T-cell (primary cell): Measurements from ENCODE around the gene ACOX2. TPM values are rescaled to one million over a fixed set of nuclear protein-coding genes. Genes with fewer than 3 reads are reported as not detected.

Experiments
- ATAC-seq, 4 experiments: fragments of 200-7000 bp in 3 of 4; fragments of 150-1000 bp in 1 of 4; cut with Tn5 transposase; replicated peaks in 1 of 4; 1 replicate in 3 of 4; 2 replicates in 1 of 4; pipeline ENCODE4 v1.10.0; 2021; ENCODE audit warnings: moderate library complexity in 3 of 4, mild to moderate bottlenecking in 2 of 4, moderate number of reproducible peaks in 1 of 4
- CTCF ChIA-PET, 2 donors: fragments of 300-600 bp; sonication (Branson Sonifier 250); formaldehyde crosslinking; loops; one replicate each; lab custom pipeline; 2022; ENCODE audit warnings: antibody characterized with exemption in 2 of 2; lab: Charles Lee
- POLR2A ChIA-PET, 2 donors: fragments of 300-600 bp; sonication (Branson Sonifier 250); formaldehyde crosslinking; loops; one replicate each; lab custom pipeline; 2022; ENCODE audit warnings: antibody characterized with exemption in 2 of 2; lab: Charles Lee
- DNase-seq, 35 experiments: peaks; one replicate each; pipeline versions ENCODE4 v3.0.0 to v3.0.0-alpha.2; 2013 to 2023
- H3K27ac ChIP-seq: one replicate; pipeline ENCODE4 v1.5.1; 2013; ENCODE audit warnings: low read length
- H3K27me3 ChIP-seq, 2 experiments: replicated peaks in 1 of 2; 1 replicate in 1 of 2; 2 replicates in 1 of 2; pipeline versions ENCODE4 v1.6.1 to v1.7.0; 2013; ENCODE audit warnings: low read length in 1 of 2, mixed read lengths in 1 of 2; ENCODE audit not compliant: control insufficient read depth in 2 of 2, insufficient read depth in 2 of 2; ENCODE audit errors: extremely low read depth in 1 of 2
- H3K36me3 ChIP-seq, 2 donors: 1 replicate in 1 of 2; 2 replicates in 1 of 2; pipeline versions ENCODE4 v1.6.1 to v1.7.0; 2013; ENCODE audit warnings: low read length in 1 of 2; ENCODE audit not compliant: control insufficient read depth in 2 of 2, insufficient read depth in 1 of 2; ENCODE audit errors: extremely low read depth in 1 of 2
- H3K4me1 ChIP-seq, 2 experiments: 1 replicate in 1 of 2; 2 replicates in 1 of 2; pipeline versions ENCODE4 v1.6.1 to v1.7.0; 2013; ENCODE audit warnings: low read length in 2 of 2, mixed read lengths in 1 of 2; ENCODE audit not compliant: insufficient read depth in 2 of 2, control insufficient read depth in 1 of 2; ENCODE audit errors: extremely low read depth in 1 of 2
- H3K4me3 ChIP-seq, 2 donors: 1 replicate in 1 of 2; 2 replicates in 1 of 2; pipeline versions ENCODE4 v1.5.1 to v1.7.0; 2013; ENCODE audit warnings: mild to moderate bottlenecking in 2 of 2, low read length in 1 of 2, moderate library complexity in 1 of 2; ENCODE audit not compliant: control insufficient read depth in 1 of 2; ENCODE audit errors: extremely low read depth in 1 of 2
- H3K9me3 ChIP-seq: 2 replicates; pipeline ENCODE4 v1.7.0; 2013
- H3K27ac Mint-ChIP-seq, 2 donors: one replicate each; pipeline ENCODE4 v1.8.0; 2020 to 2021; ENCODE audit warnings: mild to moderate bottlenecking in 2 of 2, mixed read lengths in 2 of 2
- H3K27me3 Mint-ChIP-seq, 2 donors: one replicate each; pipeline ENCODE4 v1.8.0; 2021 to 2022; ENCODE audit warnings: mixed read lengths in 2 of 2
- H3K36me3 Mint-ChIP-seq: one replicate; pipeline ENCODE4 v1.8.0; 2021; ENCODE audit warnings: mixed read lengths
- H3K4me1 Mint-ChIP-seq, 3 donors: one replicate each; pipeline ENCODE4 v1.8.0; 2020 to 2022; ENCODE audit warnings: mixed read lengths in 3 of 3, mild to moderate bottlenecking in 1 of 3
- H3K4me3 Mint-ChIP-seq, 3 donors: one replicate each; pipeline ENCODE4 v1.8.0; 2020 to 2022; ENCODE audit warnings: mild to moderate bottlenecking in 3 of 3, mixed read lengths in 3 of 3, moderate library complexity in 3 of 3
- H3K9me3 Mint-ChIP-seq, 3 donors: one replicate each; pipeline ENCODE4 v1.8.0; 2020 to 2022; ENCODE audit warnings: mixed read lengths in 3 of 3
- WGBS: methylation state at CpG from one replicate; pipeline ENCODE4 v1.1.5; 2013; ENCODE audit warnings: missing lambda C conversion rate; ENCODE audit not compliant: insufficient coverage; 5-methylcytosine and 5-hydroxymethylcytosine counted together
- total RNA-seq, 35 experiments: library from RNA in 6 of 35; stranded (reverse) in 6 of 35; fragments of 120-200 nt in 1 of 35; gene quantifications; one replicate each; pipeline versions ENCODE4 v1.2.1 to v1.2.4 and lab custom pipeline; 2013 to 2026

Gene ACOX2
- total RNA-seq, 5 donors from 2014 or later (not counting 1 experiment from before 2014, with no cell fraction given): 0.23 TPM; not detected in 4

- ChIA-PET POLR2A (no interaction called here), CTCF (no interaction called here)
- Histone ChIP-seq H3K36me3 (no peaks in the 10 kb centered on the region), H3K4me3 (no peak overlapping the region), H3K4me1 (peaks cover 0 to 2% of the 10 kb centered on the region in 2 experiments), H3K27me3 (peaks cover 0 to 3% of the 10 kb centered on the region in 2 experiments), H3K27ac (no peak overlapping the region), H3K9me3 (no peaks in the 10 kb centered on the region)
- ATAC-seq (no peak), DNase-seq (no peak)
- H3K4me3 Mint-ChIP-seq: no peak overlapping the region
- peaks cover 3 to 4% of the 10 kb centered on the region in 2 donors for H3K27me3 Mint-ChIP-seq
- no peak overlapping the region for H3K27ac Mint-ChIP-seq
- H3K9me3 Mint-ChIP-seq: no peaks in the 10 kb centered on the region
- WGBS: 97% methylated on average over 3 of the region's 6 CpGs
- peaks cover 6 to 15% (median 14%) of the 10 kb centered on the region in 3 donors for H3K4me1 Mint-ChIP-seq
- no peaks in the 10 kb centered on the region for H3K36me3 Mint-ChIP-seq
Measured at GRCh38 chr3:58485801-58486435, 51.1 kb downstream of the ACOX2 start.

- WGBS: no CpG with 5 or more reads among the region's 3 CpGs
- ChIA-PET POLR2A (no interaction called here), CTCF (interaction anchor here in 1 of 2 donors (0.7 kb wide), 1 partner anchor 51 kb away, joined by 3 read pairs; no protein-coding TSS in a partner anchor)
- peaks cover 3 to 4% of the 10 kb centered on the region in 2 donors for H3K27me3 Mint-ChIP-seq
- H3K9me3 Mint-ChIP-seq: no peaks in the 10 kb centered on the region
- Histone ChIP-seq H3K4me3 (no peak overlapping the region), H3K36me3 (no peaks in the 10 kb centered on the region), H3K27me3 (peaks cover 0 to 3% of the 10 kb centered on the region in 2 experiments), H3K27ac (no peak overlapping the region), H3K4me1 (no peaks in the 10 kb centered on the region), H3K9me3 (no peaks in the 10 kb centered on the region)
- DNase-seq (no peak), ATAC-seq (no peak)
- no peak overlapping the region for H3K4me3 Mint-ChIP-seq
- peaks cover 1 to 5% (median 5%) of the 10 kb centered on the region in 3 donors for H3K4me1 Mint-ChIP-seq
- no peaks in the 10 kb centered on the region for H3K36me3 Mint-ChIP-seq
- H3K27ac Mint-ChIP-seq: no peak overlapping the region
Measured at GRCh38 chr3:58484722-58485069, 52.3 kb downstream of the ACOX2 start.

GRCh38 chr3:58484045-58484721, 52.8 kb downstream of the ACOX2 start:
- Mint-ChIP-seq H3K27ac (no peak overlapping the region), H3K36me3 (no peaks in the 10 kb centered on the region), H3K4me1 (peaks cover 0 to 4% (median 3%) of the 10 kb centered on the region in 3 donors), H3K27me3 (peaks cover 3 to 4% of the 10 kb centered on the region in 2 donors), H3K9me3 (no peaks in the 10 kb centered on the region), H3K4me3 (no peak overlapping the region)
- H3K27ac ChIP-seq: no peak overlapping the region
- no peaks in the 10 kb centered on the region for H3K36me3 ChIP-seq
- DNase-seq (no peak), ATAC-seq (no peak)
- no peaks in the 10 kb centered on the region for H3K4me1 ChIP-seq
- WGBS: 83% methylated on average over 1 of the region's 7 CpGs
- H3K9me3 ChIP-seq: no peaks in the 10 kb centered on the region
- CTCF ChIA-PET: interaction anchor here (0.5 to 0.9 kb wide), 3 partner anchors 8 to 52 kb away, joined by 3 to 4 read pairs (median 3); partner anchors contain the start of gene KCTD6 (in 1 of the 2)
- peaks cover 0 to 3% of the 10 kb centered on the region in 2 experiments for H3K27me3 ChIP-seq
- POLR2A ChIA-PET: interaction anchor here in 1 of 2 donors (0.6 kb wide), 1 partner anchor 151 kb away, joined by 4 read pairs; the partner anchor contains the start of gene PXK
- no peak overlapping the region for H3K4me3 ChIP-seq

- no peak overlapping the region for H3K27ac Mint-ChIP-seq
- ChIA-PET POLR2A (no interaction called here), CTCF (interaction anchor here (0.9 to 1.5 kb wide), 3 partner anchors 8 to 9 kb away, joined by 3 to 4 read pairs (median 4); partner anchors contain the start of gene KCTD6 (in 1 of the 2))
- peaks cover 3 to 4% of the 10 kb centered on the region in 2 donors for H3K27me3 Mint-ChIP-seq
- peaks cover 0 to 4% (median 0%) of the 10 kb centered on the region in 3 donors for H3K4me1 Mint-ChIP-seq
- no peak overlapping the region for H3K4me3 Mint-ChIP-seq
- Histone ChIP-seq H3K4me1 (no peaks in the 10 kb centered on the region), H3K36me3 (no peaks in the 10 kb centered on the region), H3K4me3 (no peak overlapping the region), H3K9me3 (no peaks in the 10 kb centered on the region), H3K27ac (no peak overlapping the region), H3K27me3 (peaks cover 0 to 2% of the 10 kb centered on the region in 2 experiments)
- ATAC-seq: no peak
- no peak for DNase-seq
- H3K36me3 Mint-ChIP-seq: no peaks in the 10 kb centered on the region
- H3K9me3 Mint-ChIP-seq: no peaks in the 10 kb centered on the region
- 71% methylated on average over 1 of the region's 8 CpGs for WGBS
Measured at GRCh38 chr3:58482917-58483636, 53.9 kb downstream of the ACOX2 start.

- POLR2A ChIA-PET: interaction anchor here in 1 of 2 donors (0.6 kb wide), 1 partner anchor 27 kb away, joined by 3 read pairs; no protein-coding TSS in a partner anchor
- H3K27me3 Mint-ChIP-seq: peaks cover 3 to 4% of the 10 kb centered on the region in 2 donors
Measured at GRCh38 chr3:58480309-58480708, 56.7 kb downstream of the ACOX2 start.

GRCh38 chr3:58478781-58479180, 58.2 kb downstream of the ACOX2 start:
- H3K36me3 ChIP-seq: no peaks in the 10 kb centered on the region
- Mint-ChIP-seq H3K36me3 (no peaks in the 10 kb centered on the region), H3K9me3 (no peaks in the 10 kb centered on the region), H3K4me1 (peaks cover 10 to 14% (median 13%) of the 10 kb centered on the region in 3 donors), H3K27me3 (peaks cover 0 to 1% of the 10 kb centered on the region in 2 donors), H3K4me3 (no peak overlapping the region), H3K27ac (no peak overlapping the region)
- WGBS: 95% methylated on average over 2 of the region's 2 CpGs
- H3K4me1 ChIP-seq: no peaks in the 10 kb centered on the region
- H3K27me3 ChIP-seq: peaks cover 0 to 2% of the 10 kb centered on the region in 2 experiments
- ChIA-PET POLR2A (no interaction called here), CTCF (no interaction called here)
- no peak for ATAC-seq
- H3K9me3 ChIP-seq: no peaks in the 10 kb centered on the region
- DNase-seq: no peak
- H3K4me3 ChIP-seq: no peak overlapping the region
- no peak overlapping the region for H3K27ac ChIP-seq

More at GRCh38 chr3:58480309-58480708, 56.7 kb downstream of the ACOX2 start:
- CTCF ChIA-PET: no interaction called here
- Mint-ChIP-seq H3K4me3 (no peak overlapping the region), H3K4me1 (peaks cover 0 to under 1% (median 0%) of the 10 kb centered on the region in 3 donors), H3K27ac (no peak overlapping the region), H3K36me3 (no peaks in the 10 kb centered on the region), H3K9me3 (no peaks in the 10 kb centered on the region)
- Histone ChIP-seq H3K9me3 (no peaks in the 10 kb centered on the region), H3K4me1 (no peaks in the 10 kb centered on the region), H3K4me3 (no peak overlapping the region), H3K36me3 (no peaks in the 10 kb centered on the region), H3K27me3 (peaks cover 0 to 2% of the 10 kb centered on the region in 2 experiments), H3K27ac (no peak overlapping the region)
- 80% methylated on average over 1 of the region's 2 CpGs for WGBS
- no peak for DNase-seq
- ATAC-seq: no peak
